Kidney (tissue), 22 donors: ENCODE results near the gene FSD1L. TPM values are rescaled to one million over a fixed set of nuclear protein-coding genes. Genes with fewer than 3 reads are reported as not detected.

Experiments
- DNase-seq, 5 donors: peaks; one replicate each; pipeline ENCODE4 v3.0.0-alpha.2; 2013 to 2020
- FAIRE-seq: peaks from 2 replicates; lab custom pipeline; 2012; peaks lifted over from hg19 to GRCh38; lab: Jason Lieb, UNC
- H3K27ac ChIP-seq, 2 donors: one replicate each; pipeline ENCODE4 v1.7.0; 2013; ENCODE audit warnings: low read depth in 2 of 2, low read length in 2 of 2, inconsistent platforms in 1 of 2
- H3K27me3 ChIP-seq: one replicate; pipeline ENCODE4 v1.7.1; 2013; ENCODE audit warnings: low read length, inconsistent platforms; ENCODE audit not compliant: control insufficient read depth, insufficient read depth
- H3K36me3 ChIP-seq, 3 donors: one replicate each; pipeline versions ENCODE4 v1.7.0 to v1.7.1; 2013; ENCODE audit warnings: low read length in 3 of 3, control low read depth in 1 of 3, inconsistent platforms in 1 of 3; ENCODE audit not compliant: insufficient read depth in 3 of 3, control insufficient read depth in 2 of 3
- H3K4me1 ChIP-seq, 3 donors: one replicate each; pipeline versions ENCODE4 v1.7.0 to v1.7.1; 2013; ENCODE audit warnings: low read length in 3 of 3, inconsistent platforms in 1 of 3, low read depth in 1 of 3; ENCODE audit not compliant: control insufficient read depth in 2 of 3, insufficient read depth in 2 of 3
- H3K4me3 ChIP-seq, 3 donors: one replicate each; pipeline versions ENCODE4 v1.7.0 to v1.8.1; 2013; ENCODE audit warnings: low read length in 3 of 3, control low read depth in 1 of 3, inconsistent platforms in 1 of 3
- H3K9ac ChIP-seq, 3 donors: one replicate each; pipeline versions ENCODE4 v1.7.0 to v1.7.1; 2013; ENCODE audit warnings: low read length in 3 of 3, control low read depth in 1 of 3, inconsistent platforms in 1 of 3
- H3K9me3 ChIP-seq, 3 donors: one replicate each; pipeline versions ENCODE4 v1.7.0 to v1.7.1; 2013; ENCODE audit warnings: low read length in 3 of 3, control low read depth in 1 of 3, inconsistent platforms in 1 of 3; ENCODE audit not compliant: control insufficient read depth in 2 of 3, insufficient read depth in 1 of 3
- CTCF ChIP-seq: IDR thresholded peaks from 3 replicates; pipeline ENCODE4 v1.5.1; 2012; ENCODE audit warnings: mild to moderate bottlenecking, moderate library complexity, borderline replicate concordance; ENCODE audit not compliant: insufficient read depth; ENCODE audit errors: extremely low read depth
- intact Hi-C: fragments of 100-400 bp; cut with DNase I; formaldehyde crosslinking; loops from one replicate; pipeline ENCODE4 v1.11.1; 2022
- long read RNA-seq, 10 donors: library from polyadenylated mRNA in 1 of 10; unstranded in 1 of 10; transcript quantifications; one replicate each; pipeline ENCODE4 v2.0.0 and lab custom pipeline, GENCODE V29; 2021 to 2026
- polyA plus RNA-seq: library from polyadenylated mRNA; stranded (reverse); fragments of 350-450 nt; fragmentation: Illumina TruSeq; extraction: RNeasy Lipid Tissue Mini Kit (QIAGEN cat#74804); gene quantifications from one replicate; pipeline ENCODE4 v1.2.3, GENCODE V29; 2014; ENCODE audit warnings: low read depth, low replicate concordance; ENCODE audit not compliant: insufficient read depth
- total RNA-seq: library from RNA; stranded (reverse); fragmentation: NEBNext Ultra II Directional; extraction: Animal tissue kit (Norgen Biotek cat#: 25700); gene quantifications from one replicate; pipeline ENCODE4 v1.2.1, GENCODE V29; 2021
- donor health status: control.
- donor health status: control.
- donor health status: control.
- donor health status: control.
- donor health status: control.
- donor health status: DM: yes; HTN: yes; CAD: no.
- donor health status: Normal renal cell carcinoma (clear cell type).

The FSD1L gene
- total RNA-seq (13.2 TPM), polyA plus RNA-seq (1.4 TPM)
- long read RNA-seq, donor 1, result 0 reads
- long read RNA-seq, donor 2, result 0 reads
- long read RNA-seq, donor 3, result 0 reads
- long read RNA-seq, donor 4, result 0 reads
- long read RNA-seq, donor 5, result 0 reads
- long read RNA-seq, donor 6, result 0 reads
- long read RNA-seq, donor 7, full-length matches to known transcripts, result 1 of 5 reads
- long read RNA-seq, donor 7, partial matches to known transcripts, result 0 of 5 reads
- long read RNA-seq, donor 7, other reads (novel, unspliced or antisense), result 4 of 5 reads
- long read RNA-seq, donor 8, result 0 reads
- long read RNA-seq, donor 9, result 0 reads
- long read RNA-seq, donor 10, partial matches to known transcripts, result 0 of 2 reads
- long read RNA-seq, donor 10, other reads (novel, unspliced or antisense), result 0 of 2 reads

GRCh38 chr9:105447814-105448812 is at the start of gene FSD1L:
Gene FSD1L, plus strand, starts transcription at chr9:105448034. Its CDS starts 187 bp downstream, at chr9:105448221.
- no peaks in the 10 kb centered on the region for H3K9me3 ChIP-seq
- FAIRE-seq, result no peak
- no peaks in the 10 kb centered on the region for H3K27me3 ChIP-seq
- peak within 1 kb of the TSS; percentile 79 to 92 (median 80) for H3K9ac ChIP-seq
- peak within 1 kb of the TSS in 1 of 2 donors; percentile 70 for H3K27ac ChIP-seq
- TF ChIP-seq CTCF, result peak; percentile 29
- H3K4me1 ChIP-seq, result no peaks in the 10 kb centered on the region
- no peaks in the 10 kb centered on the region for H3K36me3 ChIP-seq
- peak within 1 kb of the TSS; percentile 78 to 92 (median 86) for H3K4me3 ChIP-seq
- intact Hi-C loops, result no loop called here
- DNase-seq, result peak; percentile 94 to 97 (median 95)

DNA sequence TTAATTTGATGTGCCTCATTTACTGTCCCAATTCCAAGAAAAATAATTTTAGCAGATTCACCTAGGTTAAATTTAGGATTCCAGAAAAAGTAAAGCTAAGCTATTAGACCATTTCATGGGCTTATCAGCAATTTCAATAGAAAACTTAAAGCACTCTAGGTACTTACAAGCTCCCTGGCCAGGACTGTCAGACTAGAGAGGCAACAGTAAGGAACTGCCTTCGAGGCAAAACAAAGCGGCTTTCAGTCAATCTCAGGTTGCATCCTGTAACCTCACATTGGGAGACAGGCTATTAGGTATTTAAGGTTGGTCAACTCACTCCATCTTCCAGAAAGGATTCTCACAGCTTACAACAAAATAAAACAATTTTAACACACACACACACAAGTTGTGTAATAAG is 48.7 kb upstream of the FSD1L start:
- no peak for FAIRE-seq

DNA sequence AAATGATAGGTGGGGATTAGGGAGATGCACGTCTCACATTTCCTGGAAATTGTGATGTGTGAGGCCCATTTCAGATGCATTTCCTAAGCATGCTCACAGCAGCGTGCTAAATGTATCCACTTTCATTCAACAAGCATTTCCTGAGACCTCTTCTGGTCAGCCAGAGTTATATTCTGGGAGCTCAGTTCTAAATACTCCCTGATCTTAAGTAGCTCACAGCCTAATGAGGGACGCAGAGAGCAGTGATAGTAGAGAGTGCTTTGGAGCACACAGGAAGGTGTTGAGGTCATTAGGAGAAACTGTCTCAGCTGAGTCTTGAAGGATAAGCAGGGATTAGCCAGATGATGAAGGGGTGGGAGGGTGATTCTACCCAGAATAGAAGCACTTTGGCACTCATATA is 46.2 kb upstream of the FSD1L start:
- Histone ChIP-seq H3K27me3 (no peaks in the 10 kb centered on the region), H3K36me3 (no peaks in the 10 kb centered on the region), H3K9me3 (no peaks in the 10 kb centered on the region), H3K4me3 (no peak overlapping the region), H3K4me1 (no peaks in the 10 kb centered on the region), H3K9ac (no peak overlapping the region), H3K27ac (no peak overlapping the region)
- no peak for TF ChIP-seq CTCF
- DNase-seq (peak in 2 of 5 donors; percentile 27 to 38), FAIRE-seq (no peak)
- intact Hi-C loops, result no loop called here

More for the DNA sequence above, 48.7 kb upstream of the FSD1L start:
- Histone ChIP-seq H3K27ac (no peak overlapping the region), H3K4me1 (no peaks in the 10 kb centered on the region), H3K9me3 (no peaks in the 10 kb centered on the region), H3K27me3 (no peaks in the 10 kb centered on the region), H3K4me3 (no peak overlapping the region), H3K36me3 (no peaks in the 10 kb centered on the region), H3K9ac (no peak overlapping the region)
- intact Hi-C loops, result no loop called here
- no peak for TF ChIP-seq CTCF
- peak in 2 of 5 donors; percentile 17 to 24 for DNase-seq
